GM10266 (cell line): ENCODE measurements around the gene ITGB1.
A peak's percentile ranks its signal among the peaks of the same experiment; 100 is the strongest.

ENCODE experiments used
- DNase-seq: peaks from one replicate; pipeline ENCODE4 v3.0.0; 2012; ENCODE audit errors: extremely low spot score
- CTCF ChIP-seq: IDR thresholded peaks from 2 replicates; pipeline ENCODE4 v1.5.1; 2012; ENCODE audit warnings: mild to moderate bottlenecking, low read depth; ENCODE audit not compliant: control insufficient read depth, insufficient read depth; ENCODE audit errors: missing control alignments

Gene ITGB1

GRCh38 chr10:32954080-32954479 lies 4.0 kb downstream of the ITGB1 start:
- peak; percentile 41 for DNase-seq
- TF ChIP-seq CTCF = peak; percentile 32

GRCh38 chr10:32953277-32953927 lies 4.6 kb downstream of the ITGB1 start:
- no peak for DNase-seq
- TF ChIP-seq CTCF = no peak

GRCh38 chr10:32952541-32953276 lies 5.3 kb downstream of the ITGB1 start:
- TF ChIP-seq CTCF = no peak
- no peak for DNase-seq

GRCh38 chr10:32952094-32952493 lies 5.9 kb downstream of the ITGB1 start:
- DNase-seq = no peak
- no peak for TF ChIP-seq CTCF

GRCh38 chr10:32951111-32951510 lies 6.9 kb downstream of the ITGB1 start:
- no peak for TF ChIP-seq CTCF
- DNase-seq = no peak

- no peak for DNase-seq
- no peak for TF ChIP-seq CTCF
Measured at GRCh38 chr10:32950591-32951108, 7.4 kb downstream of the ITGB1 start.

- no peak for TF ChIP-seq CTCF
- DNase-seq = no peak
Measured at GRCh38 chr10:32949221-32949678, 8.8 kb downstream of the ITGB1 start.
